ENCODE results near the gene PIBF1.

Gene PIBF1

GRCh38 chr13:73061876-73062275 is 279.9 kb downstream of the PIBF1 start:
- DNase-seq = no peak

GRCh38 chr13:73062468-73062867 is 280.5 kb downstream of the PIBF1 start:
- no peak for DNase-seq

GRCh38 chr13:73063166-73063565 is 281.2 kb downstream of the PIBF1 start:
- no peak for DNase-seq

GRCh38 chr13:73065036-73065435 is 283.1 kb downstream of the PIBF1 start:
- DNase-seq = no peak

GRCh38 chr13:73065665-73066340 is 283.9 kb downstream of the PIBF1 start:
- no peak for DNase-seq

Data from stimulated activated naive CD4-positive, alpha-beta T cell treated with Interleukin-2 at 50 U/mL for 16 hours (primary cell).